ENCODE measurements around the gene ATP6AP2. TPM values are rescaled to one million over a fixed set of nuclear protein-coding genes. Genes with fewer than 3 reads are reported as not detected.
"Not testable (repeated sequence)": the region's sequence is repeated elsewhere in the genome, so short reads cannot be mapped to it uniquely, and the experiment has no call there.

The ATP6AP2 gene, protein sequence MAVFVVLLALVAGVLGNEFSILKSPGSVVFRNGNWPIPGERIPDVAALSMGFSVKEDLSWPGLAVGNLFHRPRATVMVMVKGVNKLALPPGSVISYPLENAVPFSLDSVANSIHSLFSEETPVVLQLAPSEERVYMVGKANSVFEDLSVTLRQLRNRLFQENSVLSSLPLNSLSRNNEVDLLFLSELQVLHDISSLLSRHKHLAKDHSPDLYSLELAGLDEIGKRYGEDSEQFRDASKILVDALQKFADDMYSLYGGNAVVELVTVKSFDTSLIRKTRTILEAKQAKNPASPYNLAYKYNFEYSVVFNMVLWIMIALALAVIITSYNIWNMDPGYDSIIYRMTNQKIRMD
- polyA plus RNA-seq (ENCODE audit: insufficient read length in 4 of 4): 100 to 1,000 TPM; 169 to 230 (median 196) TPM

DNA sequence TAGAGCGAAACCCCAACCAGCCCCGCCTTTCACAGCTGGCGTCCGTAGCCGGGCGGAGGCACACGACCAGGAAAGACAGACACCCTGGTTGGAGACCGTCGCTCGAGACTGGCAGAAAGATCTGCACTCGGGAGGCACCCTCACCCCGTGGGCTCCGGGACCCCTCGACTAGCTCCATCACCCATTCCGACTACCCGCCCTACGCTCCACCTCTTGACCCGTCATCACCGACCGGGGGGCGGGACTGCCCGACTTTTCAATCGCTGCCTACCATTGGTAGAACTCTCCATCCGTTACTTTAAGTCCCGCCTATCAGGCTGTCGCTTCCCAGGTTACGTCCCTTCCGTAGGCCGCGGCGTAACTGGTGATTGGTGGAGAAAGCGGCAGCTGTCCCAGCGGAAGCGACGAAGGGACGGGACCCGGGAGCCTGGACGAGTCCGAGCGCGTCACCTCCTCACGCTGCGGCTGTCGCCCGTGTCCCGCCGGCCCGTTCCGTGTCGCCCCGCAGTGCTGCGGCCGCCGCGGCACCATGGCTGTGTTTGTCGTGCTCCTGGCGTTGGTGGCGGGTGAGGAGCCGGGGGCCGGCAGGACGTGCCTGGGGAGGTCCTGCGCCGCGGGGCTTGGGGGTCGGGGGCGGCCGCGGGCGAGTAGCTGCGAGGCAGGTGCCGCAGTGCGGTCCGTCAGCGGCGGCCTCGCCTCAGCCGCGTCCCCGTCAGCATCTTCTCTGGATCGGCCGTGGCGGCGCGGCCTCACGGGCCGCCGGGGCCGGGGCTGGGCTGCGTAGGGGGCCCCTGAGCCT lies at the start of gene ATP6AP2:
TSS of gene ATP6AP2 (plus strand) at position 434 of the 799 bp plus-strand sequence. CDS start at position 530, 96 bp downstream.
- peak; percentile 81 to 87 (median 84) for DNase-seq (ENCODE audit: low read depth in 4 of 4, low spot score in 3 of 4)

DNA sequence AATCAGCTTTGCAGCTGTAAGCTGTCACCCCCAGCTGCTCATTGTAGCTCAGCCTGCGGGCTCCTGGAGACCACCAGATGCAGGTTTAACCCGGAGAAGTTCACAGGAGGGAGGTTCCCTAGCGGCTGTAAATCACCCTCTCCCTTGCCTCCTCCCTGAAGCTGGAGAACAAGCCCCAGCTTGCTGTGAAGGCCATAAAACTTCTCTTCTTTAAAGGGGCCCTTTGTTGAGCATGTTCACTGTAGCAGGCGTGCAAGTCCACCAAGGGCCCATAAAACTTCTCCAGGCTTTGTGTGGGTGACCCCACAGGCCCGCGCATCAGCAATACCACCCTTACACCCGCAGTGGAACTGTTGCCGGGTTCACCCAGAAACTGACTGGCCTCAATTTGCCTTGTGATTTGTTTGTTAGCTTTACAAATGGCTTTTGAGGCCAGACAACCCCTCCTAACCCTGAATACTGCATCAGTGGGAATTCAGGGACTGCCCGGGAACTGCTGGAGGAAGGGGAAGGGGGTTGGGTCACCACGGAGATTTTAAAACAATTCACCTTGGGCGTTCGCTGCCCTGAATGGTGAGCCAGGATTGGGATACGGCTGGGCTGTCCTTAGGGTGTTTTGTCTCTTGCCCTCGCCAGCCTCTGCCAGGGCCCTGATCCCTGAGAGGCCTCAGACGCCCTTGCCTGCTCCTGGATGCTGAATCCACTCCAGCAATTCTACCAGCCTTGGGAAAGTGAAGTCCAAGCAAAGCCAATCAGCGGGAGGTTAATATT lies 49.5 kb upstream of the ATP6AP2 start:
- peak; percentile 37 to 69 (median 50) for DNase-seq (ENCODE audit: low read depth in 4 of 4, low spot score in 3 of 4)

DNA sequence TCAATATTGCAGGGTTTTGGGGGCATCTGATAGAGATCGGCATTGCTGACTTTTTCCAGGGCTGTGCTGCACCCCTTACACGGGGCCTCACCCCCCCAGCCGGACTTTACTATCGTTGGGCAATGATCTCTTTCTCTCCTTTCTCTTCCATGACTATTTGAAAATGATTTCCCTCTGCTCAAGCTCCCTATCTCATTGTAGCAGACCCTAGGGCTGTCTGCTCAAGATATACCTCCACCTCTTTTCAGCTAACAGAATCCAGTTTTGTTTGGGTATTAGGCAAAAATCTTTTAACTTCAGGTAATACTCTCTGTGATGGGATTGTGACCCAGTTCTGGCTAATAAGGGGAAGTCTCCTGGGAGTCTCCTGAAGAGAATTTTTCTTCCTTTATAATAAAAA lies 43.5 kb upstream of the ATP6AP2 start:
- DNase-seq (ENCODE audit: low read depth in 4 of 4, low spot score in 3 of 4): no peak

DNA sequence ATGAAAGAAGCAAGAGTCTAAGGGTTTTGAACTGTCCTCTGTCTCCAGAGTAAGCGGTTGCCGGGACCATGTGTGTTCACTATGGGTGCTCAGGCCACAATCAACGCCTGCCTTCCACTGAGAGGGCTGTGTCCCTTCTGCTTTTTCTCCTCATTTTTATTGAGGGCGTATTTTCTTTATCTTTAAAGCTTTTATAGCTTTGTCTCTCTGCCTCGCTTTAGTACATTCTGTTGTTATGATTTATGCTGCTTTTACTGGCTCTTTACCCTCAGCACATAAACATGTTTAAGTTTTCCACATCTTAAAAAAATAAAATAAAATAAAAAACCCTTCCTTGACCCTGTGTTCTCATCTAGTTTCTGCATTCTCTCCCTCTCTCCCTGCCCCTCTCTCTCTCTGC lies 42.4 kb upstream of the ATP6AP2 start:
- DNase-seq (ENCODE audit: low read depth in 4 of 4, low spot score in 3 of 4): peak in 1 of 4 donors; percentile 32

DNA sequence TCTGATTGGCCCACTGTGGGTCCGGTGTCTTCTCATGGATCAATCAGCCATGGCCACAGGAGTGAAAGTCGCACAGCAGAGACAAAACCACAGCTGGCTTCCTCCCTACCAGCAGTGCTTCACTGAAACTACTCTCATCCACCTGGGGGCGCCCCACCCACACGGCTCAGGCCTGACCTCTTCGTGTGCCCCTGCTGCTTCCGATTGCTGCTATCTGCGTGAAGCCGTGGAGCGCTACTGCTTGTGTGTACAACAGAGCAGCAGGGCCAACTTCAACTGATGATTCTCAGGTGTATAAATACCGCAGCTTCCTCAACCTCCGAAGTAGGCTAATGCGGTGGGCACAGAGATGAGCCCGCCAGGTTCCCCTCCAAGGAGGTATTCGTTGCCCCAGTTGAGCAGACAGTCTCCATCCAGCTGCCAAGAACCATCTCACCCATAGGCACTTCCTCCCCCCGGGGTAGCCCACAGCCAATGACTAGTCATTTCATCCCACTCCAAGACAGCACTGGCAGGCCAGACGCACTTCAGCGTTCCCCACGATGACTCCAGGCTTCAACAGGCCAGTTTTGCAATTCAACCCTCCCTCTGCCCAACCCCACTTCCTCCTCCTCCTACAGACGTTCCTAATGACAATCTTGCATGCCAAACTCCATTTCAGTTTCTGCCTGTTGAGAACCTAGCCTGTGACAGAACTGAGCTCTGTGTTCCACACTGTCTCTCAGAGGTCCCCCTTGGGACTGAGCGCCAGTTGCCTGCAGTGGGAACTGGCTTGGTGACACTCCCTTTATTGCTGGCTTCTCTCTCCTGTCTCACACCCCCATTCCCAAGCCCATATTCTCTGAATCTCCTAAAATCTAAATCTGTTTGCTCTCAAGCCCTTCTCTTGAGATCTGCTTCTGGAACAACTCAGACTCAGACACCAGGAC lies 41.3 kb upstream of the ATP6AP2 start:
- no peak for DNase-seq (ENCODE audit: low read depth in 4 of 4, low spot score in 3 of 4)

DNA sequence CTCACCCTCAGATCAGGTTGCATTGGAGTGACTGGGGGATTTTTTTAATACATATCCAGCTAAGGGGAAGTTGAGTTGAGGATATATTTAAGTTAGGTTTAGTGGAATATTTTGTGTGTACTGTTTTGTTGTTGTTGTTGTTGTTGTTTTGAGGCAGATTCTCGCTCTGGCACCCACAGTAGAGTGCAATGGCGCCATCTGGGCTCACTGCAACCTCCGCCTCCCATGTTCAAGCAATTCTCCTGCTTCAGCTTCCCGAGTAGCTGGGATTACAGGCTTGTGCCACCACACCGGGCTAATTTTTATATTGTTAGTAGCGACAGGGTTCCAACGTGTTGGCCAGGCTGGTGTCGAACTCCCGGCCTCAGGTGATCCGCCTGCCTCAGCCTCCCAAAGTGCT lies 38.6 kb upstream of the ATP6AP2 start:
- DNase-seq (ENCODE audit: low read depth in 4 of 4, low spot score in 3 of 4): no peak

DNA sequence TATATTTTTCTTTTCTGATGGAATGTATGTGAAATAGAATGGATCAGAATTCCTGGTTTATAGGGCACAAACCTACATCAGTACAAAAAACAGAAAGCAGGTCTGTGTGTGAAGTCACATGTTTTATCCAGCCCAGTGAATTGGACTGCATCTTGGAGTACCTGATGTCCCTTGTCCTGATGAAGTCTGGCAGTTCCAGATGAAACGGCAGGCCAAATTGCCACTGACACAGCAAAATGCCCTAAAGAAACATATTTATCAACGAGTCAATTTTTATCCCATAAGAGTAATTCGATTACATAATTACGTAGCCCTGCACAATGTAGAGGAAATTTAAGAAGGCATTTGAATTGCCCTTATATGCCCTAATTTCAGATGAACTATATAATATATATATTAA lies 37.8 kb upstream of the ATP6AP2 start:
- no peak for DNase-seq (ENCODE audit: low read depth in 4 of 4, low spot score in 3 of 4)

DNA sequence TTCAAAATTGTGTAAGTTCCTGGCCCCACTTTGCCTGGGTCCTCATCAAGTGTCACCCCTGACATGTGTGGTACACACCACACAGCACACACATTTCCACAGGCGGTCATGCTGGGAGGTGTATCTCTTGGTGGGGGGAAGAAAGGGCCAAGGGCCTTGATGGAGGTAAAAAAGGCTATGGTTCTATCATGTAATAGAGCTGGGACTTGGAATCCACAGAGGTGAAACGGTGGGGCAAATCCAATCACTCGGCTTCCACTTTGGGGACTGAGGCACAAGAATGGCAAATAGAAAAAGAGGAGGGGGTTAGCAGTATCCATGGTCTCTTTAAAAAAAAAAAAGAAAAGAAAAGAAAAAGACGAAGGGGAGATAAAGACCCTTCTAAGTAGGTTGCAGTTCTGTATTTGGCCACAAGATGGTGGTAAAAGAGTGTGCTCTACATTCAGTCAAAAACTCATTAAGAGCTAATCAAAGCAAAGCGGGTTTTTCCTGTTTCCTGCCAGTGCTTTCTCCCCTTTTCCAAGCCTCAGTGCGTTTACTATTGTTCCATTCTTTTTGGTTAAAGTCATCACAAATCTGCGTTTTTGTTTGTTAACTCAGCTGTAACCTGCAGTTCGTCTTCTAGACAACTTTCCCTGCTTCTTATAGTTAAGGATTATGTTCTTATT lies 37.0 kb upstream of the ATP6AP2 start:
- peak in 1 of 4 donors; percentile 59 for DNase-seq (ENCODE audit: low read depth in 4 of 4, low spot score in 3 of 4)

DNA sequence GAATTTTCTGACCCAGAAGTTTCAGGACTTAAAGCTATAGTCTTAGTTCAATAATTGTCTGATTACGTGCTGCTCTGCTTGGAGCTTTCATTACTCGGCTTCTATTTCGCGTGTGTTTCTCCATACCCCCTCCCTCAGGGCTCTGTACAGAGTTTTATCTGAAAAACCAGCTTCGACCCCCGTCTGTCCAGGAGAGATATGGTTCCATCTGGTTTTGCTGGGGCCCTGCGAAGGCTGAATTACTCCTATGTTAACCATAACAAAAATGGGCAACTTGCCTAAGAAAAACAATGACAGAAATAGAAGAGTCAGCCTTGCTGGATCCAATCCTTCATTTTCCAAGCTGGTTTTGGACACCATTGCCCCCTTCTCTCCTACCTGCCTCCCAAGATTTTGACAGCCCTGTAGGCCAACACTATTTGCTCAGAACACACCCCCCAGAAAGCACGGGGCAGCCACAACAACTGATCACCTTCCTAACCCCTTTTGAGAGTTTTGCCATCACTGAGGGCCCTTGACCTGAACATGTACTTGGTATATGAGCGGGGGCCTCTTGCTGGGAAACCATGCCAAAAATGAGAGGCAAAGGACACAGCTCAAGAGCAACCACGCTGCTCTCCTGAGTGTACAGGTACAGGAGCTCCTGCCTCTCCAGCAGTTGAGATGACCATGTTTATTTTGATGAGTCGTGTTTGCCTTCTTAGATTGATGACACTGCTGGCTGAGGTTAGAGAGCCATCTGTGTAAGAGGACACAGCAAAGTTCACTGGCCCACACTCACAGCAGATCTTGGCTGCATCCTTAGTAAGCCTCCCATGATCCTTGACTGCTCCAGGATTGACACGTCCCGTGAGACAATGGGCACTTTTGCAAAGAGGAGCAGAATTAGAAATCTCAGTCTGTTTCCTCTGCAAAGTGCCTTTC lies 36.2 kb upstream of the ATP6AP2 start:
- DNase-seq (ENCODE audit: low read depth in 4 of 4, low spot score in 3 of 4): no peak

DNA sequence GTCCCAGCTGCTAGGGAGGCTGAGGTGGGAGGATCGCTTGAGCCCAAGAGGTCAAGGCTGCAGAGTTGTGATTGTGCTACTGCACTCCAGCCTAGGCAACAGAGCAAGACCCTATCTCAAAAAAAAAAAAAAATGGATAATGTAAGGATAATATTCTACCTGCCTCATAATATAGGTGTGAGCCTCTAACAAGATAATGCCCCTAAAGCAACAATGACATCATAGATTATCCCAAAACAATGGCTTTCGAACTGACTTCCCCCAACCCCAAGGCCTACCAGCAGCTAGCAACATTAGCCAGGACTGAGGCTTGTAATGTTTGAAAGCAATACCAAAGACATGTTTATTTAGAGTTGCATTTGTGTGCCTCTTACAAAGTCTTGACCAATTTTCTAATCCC lies 33.9 kb upstream of the ATP6AP2 start:
- DNase-seq (ENCODE audit: low read depth in 4 of 4, low spot score in 3 of 4): no peak

DNA sequence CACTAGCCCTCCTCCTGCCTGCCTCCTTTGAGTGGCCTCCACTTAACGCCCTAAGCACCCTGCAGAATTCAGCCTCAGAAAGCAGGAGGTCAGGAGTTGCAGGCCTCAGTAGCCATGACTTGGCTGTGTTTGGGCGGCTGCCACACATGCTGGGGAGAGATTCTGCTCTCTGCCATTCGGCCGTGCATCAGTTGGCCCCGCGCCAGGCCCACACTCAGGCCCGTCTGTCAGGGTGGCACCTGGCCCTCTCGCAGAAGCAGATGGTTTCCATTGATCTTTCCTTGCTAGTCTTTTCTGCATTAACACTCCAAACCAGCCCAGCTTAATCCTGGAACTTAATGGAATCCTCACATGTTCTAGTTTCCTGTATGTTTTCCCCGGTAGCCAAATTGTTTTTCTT lies 30.7 kb upstream of the ATP6AP2 start:
- no peak for DNase-seq (ENCODE audit: low read depth in 4 of 4, low spot score in 3 of 4)

DNA sequence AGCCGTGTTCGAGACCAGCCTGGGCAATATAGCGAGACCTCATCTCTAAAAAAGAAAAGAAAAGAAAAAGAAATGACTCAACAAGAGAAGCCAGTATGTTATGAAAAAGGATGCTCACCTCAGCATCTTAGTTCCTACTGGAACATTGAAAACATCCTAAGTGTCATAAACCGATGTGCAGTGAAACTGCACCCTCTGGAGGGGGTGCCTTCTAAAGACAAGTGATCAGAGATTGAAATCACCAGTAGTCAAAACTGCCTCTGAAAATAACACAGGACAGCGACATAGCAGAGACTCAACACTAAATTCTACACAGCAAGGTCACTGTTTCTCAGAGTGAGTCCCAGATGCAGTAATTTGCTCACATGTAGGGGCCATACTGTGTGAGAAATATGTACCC lies 28.0 kb upstream of the ATP6AP2 start:
- DNase-seq (ENCODE audit: low read depth in 4 of 4, low spot score in 3 of 4): no peak

DNA sequence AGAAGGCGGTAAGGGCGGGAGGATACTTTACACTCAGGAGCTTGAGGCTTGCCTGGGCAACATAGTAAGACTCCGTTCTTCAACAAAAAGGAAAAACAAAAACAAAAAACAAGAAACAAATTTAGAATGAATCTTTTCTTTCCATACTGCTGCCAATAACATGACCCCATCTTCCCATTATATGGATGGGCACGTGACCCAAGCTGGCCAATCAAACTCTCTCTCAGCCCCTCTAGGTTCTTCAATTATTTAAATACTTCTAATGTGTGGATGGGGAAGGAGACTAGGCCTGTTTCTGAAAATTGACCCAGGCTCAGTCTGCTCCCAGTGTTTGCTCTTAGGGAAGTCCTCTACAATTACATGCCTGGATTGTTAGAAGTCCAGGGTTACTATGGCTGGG lies 22.2 kb upstream of the ATP6AP2 start:
- no peak for DNase-seq (ENCODE audit: low read depth in 4 of 4, low spot score in 3 of 4)

DNA sequence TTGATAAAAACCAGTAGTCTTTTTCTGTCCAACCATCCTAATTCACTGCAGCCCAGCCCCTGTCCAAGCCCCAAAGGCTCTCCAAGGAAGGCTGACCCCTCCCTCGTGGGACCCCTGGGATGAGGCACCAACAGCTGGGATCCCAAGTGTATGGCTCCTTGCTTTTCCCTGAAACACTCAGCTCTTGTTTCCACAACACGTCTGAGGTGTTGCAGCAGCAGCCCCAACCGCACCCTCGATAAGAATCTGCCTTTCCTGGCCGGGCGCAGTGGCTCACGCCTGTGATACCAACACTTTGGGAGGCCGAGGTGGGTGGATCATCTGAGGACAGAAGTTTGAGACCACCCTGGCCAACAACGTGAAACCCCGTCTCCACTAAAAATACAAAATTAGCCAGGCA lies 17.0 kb upstream of the ATP6AP2 start:
- DNase-seq (ENCODE audit: low read depth in 4 of 4, low spot score in 3 of 4): no peak

DNA sequence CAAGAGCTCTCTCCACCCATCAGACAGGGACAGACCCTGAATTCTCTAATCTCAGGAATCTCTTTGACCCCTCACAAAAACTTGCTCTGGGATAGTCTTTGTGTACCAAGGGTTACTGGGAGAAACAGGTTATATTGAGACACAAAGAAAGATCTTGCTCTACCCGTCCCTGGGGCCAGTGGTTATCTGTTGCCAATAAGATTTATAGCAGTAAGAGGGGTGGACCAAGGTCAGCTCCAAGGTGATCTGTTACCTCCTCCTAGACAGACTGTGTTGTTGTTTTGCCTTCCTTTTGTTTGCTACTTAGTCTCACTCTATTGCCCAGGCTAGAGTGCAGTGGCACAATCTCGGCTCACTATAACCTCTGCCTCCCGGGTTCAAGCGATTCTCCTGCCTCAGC lies 16.3 kb upstream of the ATP6AP2 start:
- DNase-seq (ENCODE audit: low read depth in 4 of 4, low spot score in 3 of 4): no peak

DNA sequence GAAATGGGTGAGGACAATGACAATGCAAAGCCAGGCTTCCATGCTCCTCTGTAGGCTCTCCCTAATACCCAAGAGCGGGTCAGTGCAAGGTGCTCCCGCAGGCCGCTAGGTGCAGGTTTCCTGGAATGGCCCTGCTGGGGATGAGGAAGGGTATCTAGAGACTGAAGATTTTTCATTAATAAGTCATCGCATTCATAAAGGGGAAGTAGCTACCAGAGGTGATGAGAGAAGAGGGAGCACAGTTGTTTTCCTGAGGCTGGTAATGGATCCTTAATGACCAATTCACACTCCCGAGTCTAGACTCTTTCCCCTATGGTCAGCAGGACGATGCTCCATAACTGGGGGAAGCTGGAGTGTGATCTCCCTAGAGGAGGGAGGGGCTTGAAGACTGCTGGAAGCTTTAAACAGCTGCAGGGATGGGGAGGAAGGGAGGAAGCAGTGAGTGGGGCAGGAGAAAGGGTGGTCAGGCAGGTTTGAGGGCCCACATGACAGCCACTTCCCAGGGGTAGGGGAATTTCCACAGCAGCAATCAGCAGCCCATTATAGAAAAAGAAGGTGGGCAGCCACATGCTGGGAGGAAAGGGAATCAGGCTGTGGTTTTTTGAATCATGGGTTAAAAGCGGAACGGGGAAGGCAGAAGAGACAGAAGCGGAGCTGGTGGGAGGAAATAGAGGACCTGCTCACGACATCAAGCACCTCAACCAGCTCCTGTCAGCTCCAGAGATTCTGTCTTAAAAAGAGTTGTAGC lies 10.2 kb upstream of the ATP6AP2 start:
- DNase-seq (ENCODE audit: low read depth in 4 of 4, low spot score in 3 of 4): no peak

DNA sequence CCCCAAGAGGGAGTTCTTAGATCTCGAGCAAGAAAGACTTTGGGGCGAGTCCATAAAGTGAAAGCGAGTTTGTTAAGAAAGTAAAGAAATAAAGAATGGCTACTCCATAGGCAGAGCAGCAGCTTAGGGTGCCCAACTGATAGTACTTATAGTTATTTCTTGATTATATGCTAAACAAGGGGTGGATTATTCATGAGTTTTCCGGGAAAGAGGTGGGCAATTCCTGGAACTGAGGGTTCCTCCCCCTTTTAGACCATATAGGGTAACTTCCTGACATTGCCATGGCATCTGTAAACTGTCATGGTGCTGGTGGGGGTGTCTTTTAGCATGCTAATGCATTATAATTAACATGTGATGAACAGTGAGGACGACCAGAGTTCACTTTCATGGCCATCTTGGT lies 9.6 kb upstream of the ATP6AP2 start:
- not testable (repeated sequence) for DNase-seq (ENCODE audit: low read depth in 4 of 4, low spot score in 3 of 4)

DNA sequence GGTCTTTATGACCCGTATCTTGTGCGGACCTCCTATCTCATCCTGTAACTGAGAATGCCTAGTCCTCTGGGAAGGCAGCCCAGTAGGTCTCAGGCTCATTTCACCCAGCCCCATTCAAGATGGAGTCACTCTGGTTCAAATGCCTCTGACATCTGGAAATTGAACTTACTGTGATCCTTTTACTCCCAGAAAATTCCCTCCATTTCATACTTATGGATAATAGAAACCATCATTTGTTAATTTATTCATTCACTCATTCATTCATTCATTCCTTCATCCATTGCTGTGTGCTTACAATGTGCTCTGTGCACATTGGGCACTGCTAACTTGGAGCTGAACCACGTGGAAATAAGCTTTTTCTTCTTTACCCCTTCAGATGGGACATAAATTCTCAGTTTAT lies 9.2 kb upstream of the ATP6AP2 start:
- no peak for DNase-seq (ENCODE audit: low read depth in 4 of 4, low spot score in 3 of 4)
